ENCODE data around the gene MYO7B.

MYO7B gene

DNA sequence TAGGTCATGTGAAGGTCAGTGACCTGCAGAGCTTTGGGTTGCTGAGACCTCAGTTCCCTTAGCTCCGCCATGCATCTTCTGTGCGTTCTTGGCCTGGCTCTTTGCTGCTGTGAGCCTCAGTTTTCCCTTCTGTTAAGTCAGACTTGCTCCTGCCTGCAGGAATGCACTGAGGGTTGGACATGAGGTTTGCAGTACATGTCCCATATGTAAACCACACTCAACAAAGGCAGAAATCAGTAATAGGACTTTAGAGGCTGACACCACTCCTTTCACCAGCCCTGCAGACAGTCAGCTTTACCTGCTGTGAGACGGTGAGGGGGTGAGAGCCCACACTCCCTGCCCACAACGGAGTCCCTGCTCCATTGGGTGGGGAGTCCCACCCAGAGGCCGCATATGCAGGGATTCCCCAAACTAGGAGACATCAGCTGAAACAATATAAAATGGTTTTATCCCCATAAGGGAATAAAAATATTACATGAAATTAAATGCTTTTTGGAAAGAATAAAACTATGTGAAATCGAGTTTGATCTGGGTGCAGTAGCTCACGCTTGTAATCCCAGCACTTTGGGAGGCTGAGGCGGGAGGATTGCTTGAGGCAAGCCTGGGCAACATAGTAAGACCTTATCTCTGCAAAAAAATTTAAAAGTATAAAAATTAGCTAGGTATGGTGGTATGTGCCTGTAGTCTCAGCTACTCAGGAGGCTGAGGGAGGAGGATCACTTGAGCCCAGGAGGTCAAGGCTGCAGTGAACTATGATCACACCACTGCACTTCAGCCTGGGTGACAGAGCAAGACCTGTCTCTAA is 55.1 kb downstream of the MYO7B start:
- DNase-seq, result no peak

DNA sequence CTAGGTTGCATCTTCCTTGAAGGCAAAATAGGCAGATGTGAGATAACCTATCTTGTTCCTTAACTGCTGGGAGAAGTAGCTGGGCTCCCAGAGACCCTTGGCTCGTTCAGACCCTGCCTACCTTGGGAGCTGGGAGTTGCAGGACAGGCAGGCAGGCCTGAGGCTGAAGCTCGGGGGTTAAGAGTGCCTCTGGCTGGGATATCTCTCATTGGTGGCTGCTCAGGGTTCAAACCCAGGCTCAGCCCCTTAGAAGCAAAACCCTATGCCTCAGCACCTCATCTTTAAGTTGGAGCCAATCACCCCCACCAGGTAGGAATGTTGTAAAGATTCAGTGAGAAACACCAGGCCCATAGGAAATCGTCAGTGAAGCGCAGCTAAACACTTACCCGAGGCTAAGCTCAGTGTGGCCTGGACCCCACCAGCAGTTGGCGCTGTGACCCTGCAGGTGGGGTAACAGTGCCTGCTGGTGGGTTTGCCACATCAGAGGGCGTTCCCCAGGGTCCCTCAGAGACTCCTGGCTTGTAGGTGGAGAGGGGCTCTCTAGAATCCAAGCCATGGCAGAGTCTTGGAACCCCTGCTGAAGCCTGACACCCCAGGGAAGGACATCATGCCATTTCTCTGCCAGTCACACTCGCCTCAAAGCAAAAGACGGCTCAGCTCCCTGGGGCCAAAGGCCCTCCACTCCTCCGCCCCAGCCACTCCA is 55.9 kb downstream of the MYO7B start:
- peak; percentile 4 for DNase-seq

DNA sequence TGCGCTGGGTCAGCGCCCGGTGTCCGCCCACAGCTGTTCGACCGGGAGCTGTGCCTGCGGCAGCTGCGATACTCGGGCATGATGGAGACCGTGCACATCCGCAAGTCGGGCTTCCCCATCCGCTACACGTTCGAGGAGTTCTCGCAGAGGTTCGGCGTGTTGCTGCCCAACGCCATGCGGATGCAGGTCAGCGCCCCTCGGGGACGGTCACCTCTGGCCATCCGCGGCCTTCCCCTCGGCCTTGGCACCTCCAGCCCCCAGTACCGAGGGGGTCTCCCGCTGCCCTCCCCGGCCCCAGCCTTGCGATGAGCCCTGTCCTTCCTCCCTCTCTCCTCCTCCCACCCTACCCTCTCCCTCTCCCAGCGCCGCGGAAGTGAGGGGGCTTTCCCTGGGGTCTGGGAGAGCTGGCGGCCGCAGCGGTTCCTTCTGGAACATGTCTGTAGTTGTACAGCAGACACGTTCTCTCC is 57.3 kb downstream of the MYO7B start:
- DNase-seq, result no peak

DNA sequence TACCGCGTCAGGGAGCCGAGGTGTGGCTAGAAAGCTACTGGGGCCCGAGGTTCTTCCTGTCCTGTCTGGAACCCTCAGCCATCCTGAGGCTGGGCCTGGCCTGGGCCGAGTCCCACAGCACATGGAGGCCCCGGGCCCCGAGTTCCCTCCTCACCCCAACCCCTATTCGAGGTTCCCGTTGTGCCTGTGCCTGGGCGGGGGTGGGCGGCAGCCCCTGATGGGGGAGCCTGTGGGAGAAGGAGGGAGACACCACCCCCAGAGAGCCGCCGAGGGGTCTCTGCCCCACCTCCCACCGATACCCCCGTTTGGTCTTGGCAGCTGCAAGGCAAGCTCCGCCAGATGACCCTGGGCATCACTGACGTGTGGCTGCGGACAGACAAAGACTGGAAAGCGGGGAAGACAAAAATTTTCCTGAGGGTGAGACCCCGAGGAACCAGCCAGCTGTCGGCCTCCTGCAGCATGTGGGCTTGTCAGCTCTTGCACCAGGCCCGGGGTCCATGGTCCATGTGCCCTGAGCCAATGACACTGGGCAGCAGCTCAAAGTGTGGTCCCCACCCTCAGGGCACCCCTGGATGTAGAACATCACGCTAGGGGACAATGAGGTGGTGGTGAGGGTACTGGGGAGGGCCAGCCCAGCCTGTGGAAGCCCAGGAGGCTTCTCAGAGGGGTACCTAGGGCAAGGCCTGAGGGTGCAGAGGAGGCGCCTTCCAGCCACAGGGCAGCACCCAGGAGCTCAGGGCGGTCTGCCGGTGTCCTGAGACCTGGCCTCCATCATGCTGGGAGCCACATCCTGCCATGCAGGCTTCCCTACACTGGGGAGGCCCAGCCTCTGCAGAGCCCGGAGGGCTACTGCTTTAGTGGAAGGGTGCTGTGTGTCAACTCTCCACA is 58.0 kb downstream of the MYO7B start:
- DNase-seq, result no peak

- DNase-seq, result no peak
Measured at GRCh38 chr2:127594116-127594591, 58.7 kb downstream of the MYO7B start.

DNA sequence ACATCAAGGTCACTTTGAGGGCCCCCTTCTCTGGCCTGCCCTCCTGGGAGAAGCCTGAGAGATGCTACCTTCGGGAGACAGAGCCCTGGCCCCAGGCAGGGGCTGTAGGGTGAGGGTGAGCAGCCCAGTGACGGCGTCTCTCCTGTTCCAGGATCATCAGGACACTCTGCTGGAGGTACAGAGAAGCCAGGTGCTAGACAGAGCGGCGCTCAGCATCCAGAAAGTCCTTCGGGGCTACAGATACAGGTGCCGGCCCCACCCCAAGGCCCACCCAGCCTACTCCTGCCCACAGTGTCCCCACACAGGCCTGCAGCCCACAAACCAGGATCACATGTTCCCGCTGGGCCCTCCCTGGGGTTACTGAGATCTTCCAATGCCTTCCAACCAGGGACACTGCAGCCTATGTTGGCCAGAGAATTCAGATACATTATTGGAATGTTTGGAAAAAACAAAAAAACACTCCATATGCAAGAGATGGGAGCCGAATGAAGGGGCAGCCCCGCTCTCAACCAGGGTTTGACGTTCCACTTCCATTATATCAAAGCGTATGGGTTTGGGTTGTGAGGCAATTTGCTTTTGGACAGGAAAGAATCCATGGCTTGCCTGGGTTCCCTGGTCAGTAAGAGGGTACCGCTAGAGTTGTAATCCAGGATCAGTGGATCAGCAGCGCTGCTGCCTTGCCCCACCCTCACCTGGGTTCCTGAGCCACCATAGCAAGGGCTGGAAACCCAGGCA is 61.0 kb downstream of the MYO7B start:
- DNase-seq, result no peak

GRCh38 chr2:127597046-127597983 is 61.8 kb downstream of the MYO7B start:
- DNase-seq, result no peak

- no peak for DNase-seq
Measured at GRCh38 chr2:127597984-127598380, 62.5 kb downstream of the MYO7B start.

GRCh38 chr2:127598711-127599110 is 63.2 kb downstream of the MYO7B start:
- DNase-seq, result no peak

DNA sequence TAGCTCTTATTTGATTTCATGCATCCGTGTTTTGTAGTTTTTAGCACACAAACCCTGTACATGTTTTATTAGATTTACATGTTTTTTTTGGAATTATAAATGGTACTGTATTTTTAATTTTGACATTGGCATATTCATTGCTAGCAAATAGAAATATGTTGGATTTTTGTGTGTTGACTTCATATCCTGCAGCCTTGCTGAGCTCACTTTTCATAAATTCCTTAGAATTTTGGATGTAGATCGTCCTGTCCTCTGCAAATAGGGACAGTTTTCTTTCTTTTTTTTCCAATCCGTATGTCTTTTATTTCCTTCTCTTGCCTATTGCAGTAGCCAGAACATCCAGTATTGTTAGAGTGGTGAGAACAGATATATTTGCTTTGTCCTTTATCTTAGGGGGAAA is 63.7 kb downstream of the MYO7B start:
- no peak for DNase-seq

GRCh38 chr2:127604986-127605385 is 69.5 kb downstream of the MYO7B start:
- no peak for DNase-seq

- DNase-seq, result no peak
Measured at GRCh38 chr2:127605691-127606263, 70.3 kb downstream of the MYO7B start.

GRCh38 chr2:127606625-127607398 is 71.3 kb downstream of the MYO7B start:
- DNase-seq, result no peak

GRCh38 chr2:127607399-127607908 is 72.0 kb downstream of the MYO7B start:
- no peak for DNase-seq

GRCh38 chr2:127608061-127609030 is 72.9 kb downstream of the MYO7B start:
- no peak for DNase-seq

DNA sequence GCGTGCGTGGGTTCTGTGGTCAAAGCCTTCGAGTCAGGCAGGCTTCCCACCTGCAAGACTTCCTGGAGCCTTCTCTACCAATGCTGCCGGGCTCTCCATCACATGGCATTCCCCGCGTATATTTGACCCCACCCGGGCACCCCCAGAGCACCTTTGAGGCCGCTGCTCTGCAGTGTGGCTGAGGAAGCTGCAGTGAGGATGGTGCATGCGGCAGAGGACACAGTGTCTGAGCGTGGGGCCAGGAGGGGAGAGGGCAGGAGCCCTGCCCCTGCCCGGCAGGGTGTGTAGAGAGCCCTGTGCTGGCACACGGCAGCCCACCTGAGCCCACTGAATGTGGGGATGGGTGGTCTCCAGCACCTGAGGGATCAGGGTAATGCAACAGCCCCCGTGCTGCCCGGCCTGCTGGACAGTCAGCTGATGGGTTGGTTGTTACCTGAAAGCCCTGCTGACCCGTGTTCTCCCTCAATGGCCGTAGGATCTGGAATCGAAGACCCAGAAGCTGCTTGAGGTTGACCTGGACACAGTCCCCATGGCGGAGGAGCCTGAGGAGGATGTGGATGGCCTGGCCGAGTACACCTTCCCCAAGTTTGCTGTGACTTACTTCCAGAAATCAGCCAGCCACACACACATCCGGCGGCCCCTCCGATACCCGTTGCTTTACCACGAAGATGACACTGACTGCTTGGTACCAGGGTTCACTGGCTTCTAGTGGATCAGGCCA is 73.7 kb downstream of the MYO7B start:
- no peak for DNase-seq

- DNase-seq, result no peak
Measured at GRCh38 chr2:127609818-127610217, 74.3 kb downstream of the MYO7B start.

- no peak for DNase-seq
Measured at GRCh38 chr2:127610561-127610960, 75.1 kb downstream of the MYO7B start.
